ENCODE measurements around the gene UBE2N. TPM values are rescaled to one million over a fixed set of nuclear protein-coding genes. Genes with fewer than 3 reads are reported as not detected.

The UBE2N gene
- total and polyA plus RNA-seq, 7 experiments from 2014 or later, result 76.6 to 180 (median 78.6) TPM

GRCh38 chr12:93370947-93371346 lies 70.8 kb downstream of the UBE2N start:
- Histone ChIP-seq H3K27me3 (ENCODE audit: control insufficient read depth in 2 of 2, insufficient read depth in 2 of 2, low read length in 2 of 2) (no peaks in the 10 kb centered on the region), H3K9me3 (ENCODE audit: control insufficient read depth in 2 of 3, low read length in 3 of 3) (no peaks in the 10 kb centered on the region), H3K4me3 (ENCODE audit: low read length) (no peak overlapping the region), H3K4me1 (ENCODE audit: control insufficient read depth in 2 of 2, insufficient read depth in 2 of 2, low read length in 2 of 2) (no peaks in the 10 kb centered on the region), H3K36me3 (ENCODE audit: control insufficient read depth in 2 of 3, insufficient read depth in 3 of 3, low read length in 3 of 3) (no peaks in the 10 kb centered on the region), H3K27ac (ENCODE audit: low read depth, low read length) (no peak overlapping the region)
- ChIA-PET POLR2A (no interaction called here), CTCF (interaction anchor here (0.9 kb wide), 1 partner anchor 50 kb away, joined by 4 read pairs; no protein-coding TSS in a partner anchor)
- ATAC-seq, result no peak
- intact Hi-C loops (cut with micrococcal nuclease), result no loop called here
- DNase-seq, result no peak
- no peak overlapping the region for H3K4me3 Mint-ChIP-seq
- H3K4me1 Mint-ChIP-seq, result peaks cover 0 to 7% (median 0%) of the 10 kb centered on the region in 7 donors
- H3K36me3 Mint-ChIP-seq, result peaks cover 0 to 4% (median 0%) of the 10 kb centered on the region in 5 donors
- no peak overlapping the region for H3K27ac Mint-ChIP-seq
- peaks cover 0 to 5% (median 0%) of the 10 kb centered on the region in 5 donors for H3K27me3 Mint-ChIP-seq
- H3K9me3 Mint-ChIP-seq, result no peaks in the 10 kb centered on the region

GRCh38 chr12:93369505-93369904 lies 72.2 kb downstream of the UBE2N start:
- no peak overlapping the region for H3K27ac ChIP-seq (ENCODE audit: low read depth, low read length)
- peaks cover 0 to 5% (median 0%) of the 10 kb centered on the region in 5 donors for H3K27me3 Mint-ChIP-seq
- H3K27me3 ChIP-seq (ENCODE audit: control insufficient read depth in 2 of 2, insufficient read depth in 2 of 2, low read length in 2 of 2), result no peaks in the 10 kb centered on the region
- intact Hi-C loops (cut with micrococcal nuclease), result no loop called here
- H3K4me1 ChIP-seq (ENCODE audit: control insufficient read depth in 2 of 2, insufficient read depth in 2 of 2, low read length in 2 of 2), result peaks cover 0 to under 1% of the 10 kb centered on the region in 2 donors
- H3K36me3 ChIP-seq (ENCODE audit: control insufficient read depth in 2 of 3, insufficient read depth in 3 of 3, low read length in 3 of 3), result no peaks in the 10 kb centered on the region
- no peaks in the 10 kb centered on the region for H3K9me3 Mint-ChIP-seq
- no peaks in the 10 kb centered on the region for H3K9me3 ChIP-seq (ENCODE audit: control insufficient read depth in 2 of 3, low read length in 3 of 3)
- peaks cover 0 to 7% (median 0%) of the 10 kb centered on the region in 7 donors for H3K4me1 Mint-ChIP-seq
- H3K27ac Mint-ChIP-seq, result no peak overlapping the region
- ChIA-PET CTCF (no interaction called here), POLR2A (no interaction called here)
- H3K4me3 ChIP-seq (ENCODE audit: low read length), result no peak overlapping the region
- DNase-seq (no peak), ATAC-seq (no peak)
- H3K36me3 Mint-ChIP-seq, result peaks cover 0 to 4% (median 0%) of the 10 kb centered on the region in 5 donors
- no peak overlapping the region for H3K4me3 Mint-ChIP-seq

DNA sequence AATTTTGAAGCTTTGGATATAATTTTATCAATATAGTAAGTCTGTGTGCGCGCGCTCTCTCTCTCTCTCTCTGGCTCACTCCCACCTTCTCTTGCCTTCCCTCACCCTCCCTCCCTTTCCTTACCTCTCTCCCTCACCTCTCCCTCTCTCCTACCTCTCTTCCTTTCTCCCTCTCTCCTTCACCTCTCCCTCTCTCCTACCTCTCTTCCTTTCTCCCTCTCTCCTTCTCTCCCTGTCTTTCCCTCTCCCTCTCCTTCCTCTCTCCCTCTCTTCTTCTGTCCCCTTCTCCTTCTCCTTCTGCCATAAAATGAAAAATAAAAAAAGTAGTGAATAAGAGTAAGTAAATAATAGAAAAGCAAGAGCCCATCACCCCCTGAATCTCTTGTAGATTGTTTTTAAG lies 73.0 kb downstream of the UBE2N start:
- Histone ChIP-seq H3K4me1 (ENCODE audit: control insufficient read depth in 2 of 2, insufficient read depth in 2 of 2, low read length in 2 of 2) (peaks cover 3 to 4% of the 10 kb centered on the region in 2 donors), H3K27ac (ENCODE audit: low read depth, low read length) (no peak overlapping the region), H3K36me3 (ENCODE audit: control insufficient read depth in 2 of 3, insufficient read depth in 3 of 3, low read length in 3 of 3) (no peaks in the 10 kb centered on the region), H3K9me3 (ENCODE audit: control insufficient read depth in 2 of 3, low read length in 3 of 3) (no peaks in the 10 kb centered on the region), H3K27me3 (ENCODE audit: control insufficient read depth in 2 of 2, insufficient read depth in 2 of 2, low read length in 2 of 2) (no peaks in the 10 kb centered on the region), H3K4me3 (ENCODE audit: low read length) (no peak overlapping the region)
- Mint-ChIP-seq H3K4me3 (no peak overlapping the region), H3K9me3 (no peaks in the 10 kb centered on the region), H3K4me1 (peaks cover 3 to 9% (median 6%) of the 10 kb centered on the region in 7 donors), H3K27me3 (peaks cover 0 to 5% (median 0%) of the 10 kb centered on the region in 5 donors), H3K36me3 (peaks cover 0 to 4% (median 0%) of the 10 kb centered on the region in 5 donors), H3K27ac (no peak overlapping the region)
- CTCF ChIA-PET, result no interaction called here
- POLR2A ChIA-PET, result no interaction called here
- ATAC-seq (no peak), DNase-seq (no peak)
- intact Hi-C loops (cut with micrococcal nuclease), result no loop called here

DNA sequence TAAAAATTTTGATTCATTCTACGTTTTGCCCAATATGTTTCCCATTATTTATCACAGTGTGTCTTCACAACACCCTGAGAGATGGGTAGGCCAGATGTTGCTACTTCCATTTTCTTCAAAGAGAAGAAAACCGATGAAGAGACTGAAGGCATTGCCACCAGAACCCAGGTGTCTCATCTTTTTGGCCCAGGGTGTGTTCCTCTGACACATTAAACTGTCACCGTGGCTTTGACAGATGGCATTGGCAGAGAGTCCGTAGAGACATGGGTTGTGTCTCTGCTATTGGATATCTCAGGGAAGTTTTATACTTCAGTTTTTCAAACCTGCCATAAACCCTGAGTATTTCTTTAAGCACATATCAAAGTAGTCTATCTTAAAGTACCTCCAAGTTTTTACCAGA lies 75.3 kb downstream of the UBE2N start:
- Mint-ChIP-seq H3K9me3 (no peaks in the 10 kb centered on the region), H3K4me1 (peaks cover 11 to 22% (median 15%) of the 10 kb centered on the region in 7 donors), H3K36me3 (no peaks in the 10 kb centered on the region), H3K27ac (no peak overlapping the region), H3K4me3 (no peak overlapping the region), H3K27me3 (no peaks in the 10 kb centered on the region)
- CTCF ChIA-PET, result interaction anchor here (0.7 kb wide), 1 partner anchor 1742 kb away, joined by 3 read pairs; no protein-coding TSS in a partner anchor
- H3K36me3 ChIP-seq (ENCODE audit: control insufficient read depth in 2 of 3, insufficient read depth in 3 of 3, low read length in 3 of 3), result no peaks in the 10 kb centered on the region
- H3K4me3 ChIP-seq (ENCODE audit: low read length), result no peak overlapping the region
- DNase-seq, result no peak
- no peaks in the 10 kb centered on the region for H3K9me3 ChIP-seq (ENCODE audit: control insufficient read depth in 2 of 3, low read length in 3 of 3)
- POLR2A ChIA-PET, result no interaction called here
- no peak for ATAC-seq
- intact Hi-C loops (cut with micrococcal nuclease), result no loop called here
- peaks cover 4% of the 10 kb centered on the region in 2 donors for H3K4me1 ChIP-seq (ENCODE audit: control insufficient read depth in 2 of 2, insufficient read depth in 2 of 2, low read length in 2 of 2)
- no peak overlapping the region for H3K27ac ChIP-seq (ENCODE audit: low read depth, low read length)
- H3K27me3 ChIP-seq (ENCODE audit: control insufficient read depth in 2 of 2, insufficient read depth in 2 of 2, low read length in 2 of 2), result no peaks in the 10 kb centered on the region

DNA sequence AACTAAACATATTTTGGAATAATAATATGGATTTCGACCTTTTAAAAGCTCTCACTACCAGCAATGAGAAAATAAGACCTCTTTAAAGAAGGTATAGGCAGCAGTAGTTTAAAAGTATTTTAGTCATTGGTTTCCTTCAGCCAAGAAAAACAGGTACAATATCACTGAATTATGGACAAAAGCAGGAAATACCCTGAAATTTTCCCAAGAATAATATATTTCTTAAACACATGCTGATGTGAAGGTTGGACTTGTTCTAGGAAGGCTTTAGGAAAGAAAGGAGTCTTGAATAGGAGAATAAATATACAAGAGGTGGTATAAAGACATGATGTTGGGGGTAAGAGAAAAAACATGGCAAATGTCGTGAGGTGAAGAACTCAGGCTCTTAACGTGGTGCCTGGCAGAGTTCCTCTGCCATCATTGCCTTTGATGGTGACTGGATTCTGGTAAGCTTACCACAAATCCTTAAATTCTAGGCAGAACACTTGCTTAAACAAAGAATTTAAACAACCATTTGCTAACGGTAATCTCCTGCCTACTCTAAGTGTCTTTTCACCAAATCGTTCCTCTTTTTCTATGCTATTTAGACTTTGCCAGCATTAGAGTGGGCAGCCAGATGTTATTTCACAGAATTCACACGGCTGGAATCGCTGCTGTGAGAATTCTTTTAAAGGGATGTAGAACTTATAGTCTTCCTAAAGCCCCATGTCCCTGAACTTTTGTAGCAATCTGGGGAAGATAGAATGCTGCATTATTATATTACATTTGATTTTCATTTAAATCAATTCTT lies 75.9 kb downstream of the UBE2N start:
- CTCF ChIA-PET, result no interaction called here
- Histone ChIP-seq H3K9me3 (ENCODE audit: control insufficient read depth in 2 of 3, low read length in 3 of 3) (no peaks in the 10 kb centered on the region), H3K27ac (ENCODE audit: low read depth, low read length) (no peak overlapping the region), H3K36me3 (ENCODE audit: control insufficient read depth in 2 of 3, insufficient read depth in 3 of 3, low read length in 3 of 3) (no peaks in the 10 kb centered on the region), H3K4me1 (ENCODE audit: control insufficient read depth in 2 of 2, insufficient read depth in 2 of 2, low read length in 2 of 2) (peaks cover 4% of the 10 kb centered on the region in 2 donors), H3K27me3 (ENCODE audit: control insufficient read depth in 2 of 2, insufficient read depth in 2 of 2, low read length in 2 of 2) (no peaks in the 10 kb centered on the region), H3K4me3 (ENCODE audit: low read length) (no peak overlapping the region)
- intact Hi-C loops (cut with micrococcal nuclease), result no loop called here
- H3K36me3 Mint-ChIP-seq, result no peaks in the 10 kb centered on the region
- H3K27ac Mint-ChIP-seq, result no peak overlapping the region
- POLR2A ChIA-PET, result no interaction called here
- DNase-seq (no peak), ATAC-seq (no peak)
- no peaks in the 10 kb centered on the region for H3K27me3 Mint-ChIP-seq
- peaks cover 11 to 22% (median 15%) of the 10 kb centered on the region in 7 donors for H3K4me1 Mint-ChIP-seq
- no peak overlapping the region for H3K4me3 Mint-ChIP-seq
- H3K9me3 Mint-ChIP-seq, result no peaks in the 10 kb centered on the region

DNA sequence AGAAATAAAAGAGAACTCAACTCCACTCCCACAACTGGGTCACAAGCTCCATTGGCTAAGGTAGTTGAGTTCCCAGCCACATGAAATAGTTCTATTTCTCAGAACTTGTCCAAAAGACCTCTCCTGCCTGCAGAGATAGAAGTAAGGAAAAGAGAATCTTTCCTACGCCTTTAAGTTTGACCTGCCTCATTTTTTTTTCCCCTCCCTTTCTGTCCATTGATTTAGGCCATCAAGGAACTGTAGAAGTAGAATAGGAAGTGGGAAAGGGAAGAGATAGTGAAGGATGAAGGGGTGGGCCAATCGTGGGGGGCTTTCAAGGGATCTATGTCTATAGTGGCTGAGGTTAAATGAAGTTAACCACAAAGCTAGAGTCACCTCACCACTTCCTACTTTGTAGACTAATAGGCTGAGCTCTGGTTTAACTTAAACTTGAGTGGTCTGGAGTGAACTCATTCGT lies 77.9 kb downstream of the UBE2N start:
- DNase-seq (peak in 1 of 9 donors; percentile 12), ATAC-seq (peak; percentile 59)
- CTCF ChIA-PET, result no interaction called here
- Histone ChIP-seq H3K27me3 (ENCODE audit: control insufficient read depth in 2 of 2, insufficient read depth in 2 of 2, low read length in 2 of 2) (no peaks in the 10 kb centered on the region), H3K36me3 (ENCODE audit: control insufficient read depth in 2 of 3, insufficient read depth in 3 of 3, low read length in 3 of 3) (no peaks in the 10 kb centered on the region), H3K4me1 (ENCODE audit: control insufficient read depth in 2 of 2, insufficient read depth in 2 of 2, low read length in 2 of 2) (peaks cover 4% of the 10 kb centered on the region in 2 donors), H3K4me3 (ENCODE audit: low read length) (no peak overlapping the region), H3K27ac (ENCODE audit: low read depth, low read length) (no peak overlapping the region), H3K9me3 (ENCODE audit: control insufficient read depth in 2 of 3, low read length in 3 of 3) (no peaks in the 10 kb centered on the region)
- H3K36me3 Mint-ChIP-seq, result no peaks in the 10 kb centered on the region
- peaks cover 11 to 22% (median 15%) of the 10 kb centered on the region in 7 donors for H3K4me1 Mint-ChIP-seq
- H3K9me3 Mint-ChIP-seq, result no peaks in the 10 kb centered on the region
- intact Hi-C loops (cut with micrococcal nuclease), result no loop called here
- POLR2A ChIA-PET, result interaction anchor here (1.6 kb wide), 1 partner anchor 12 kb away, joined by 4 read pairs; no protein-coding TSS in a partner anchor
- peak overlapping the region in 7 of 10 donors; percentile 1 to 70 (median 25) for H3K4me3 Mint-ChIP-seq
- H3K27ac Mint-ChIP-seq, result peak overlapping the region in 4 of 9 donors; percentile 34 to 73 (median 49)
- H3K27me3 Mint-ChIP-seq, result peaks cover 0 to 2% (median 0%) of the 10 kb centered on the region in 5 donors

Measured in naive thymus-derived CD4-positive, alpha-beta T cell (primary cell).